HG03097 (cell line): ENCODE results near the gene NKD1.

Experiments used
- ATAC-seq: cut with Tn5 transposase; IDR thresholded peaks from one replicate; pipeline ENCODE4 v1.9.1; 2021; ENCODE audit not compliant: unreplicated experiment, low FRiP score

The NKD1 gene

DNA sequence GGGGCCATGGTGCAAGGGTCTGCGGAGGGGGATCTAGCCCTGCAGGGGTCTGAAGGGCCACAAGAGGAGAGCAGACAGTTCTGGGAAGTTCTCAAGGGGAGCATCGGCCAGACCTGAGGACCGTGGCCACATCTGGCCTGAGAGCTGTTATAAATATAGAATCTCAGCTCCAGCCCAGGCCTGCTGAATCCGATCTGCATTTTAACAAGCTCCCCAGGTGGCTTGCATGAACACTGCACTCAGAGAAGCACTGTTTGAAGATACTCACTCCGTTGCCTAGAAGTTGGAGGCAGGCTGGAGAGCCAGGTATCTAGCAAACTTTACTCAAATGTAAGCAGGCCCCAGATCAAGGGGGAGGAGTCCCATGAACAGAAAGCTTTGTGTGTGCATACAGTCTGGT lies 61.3 kb downstream of the NKD1 start:
- no peak for ATAC-seq

DNA sequence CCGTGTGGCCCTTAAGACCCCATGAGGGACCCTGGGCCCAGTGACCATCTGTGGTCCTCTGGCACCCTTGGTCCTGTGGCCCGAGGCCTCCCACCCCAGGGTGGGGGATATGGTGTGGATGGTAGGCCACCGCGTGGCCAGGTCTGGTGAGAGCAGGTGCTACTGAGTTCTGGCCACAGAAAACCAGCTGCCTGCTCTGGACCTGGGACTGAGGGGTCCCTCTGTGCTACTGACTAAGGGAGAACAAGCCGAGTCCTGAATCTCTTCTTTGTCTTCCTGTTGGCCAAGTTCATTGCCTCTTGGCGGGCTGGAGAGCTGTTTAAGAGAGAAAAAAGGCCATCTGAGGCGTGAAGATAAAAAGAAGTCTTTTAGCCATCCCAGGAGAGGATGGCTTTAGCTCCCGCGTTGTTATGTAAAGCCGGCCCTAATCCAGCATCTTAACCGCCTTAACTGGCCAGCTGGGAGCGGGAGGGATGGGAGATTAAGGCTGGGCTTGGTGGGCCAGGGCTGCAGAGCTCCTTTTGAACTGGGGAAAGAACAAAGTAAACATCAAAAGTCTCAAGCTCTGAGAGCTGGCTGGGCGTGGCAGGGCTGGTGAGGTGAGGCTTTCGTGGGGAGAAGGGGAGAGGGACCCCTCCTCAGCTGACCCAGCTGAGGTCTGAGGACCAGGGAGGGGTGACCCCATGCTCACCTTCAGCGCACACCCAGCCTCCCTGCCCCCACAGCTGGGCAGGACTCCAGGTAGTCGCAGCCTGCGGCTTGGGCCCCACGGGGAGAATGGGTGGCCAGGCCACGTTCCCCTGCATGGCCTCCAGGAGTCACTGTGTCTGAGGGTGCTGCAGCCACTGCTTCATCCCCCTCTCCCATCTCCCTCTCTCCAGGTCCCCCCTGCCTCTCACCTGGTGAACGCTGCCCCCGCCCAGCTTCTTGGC lies 62.4 kb downstream of the NKD1 start:
- no peak for ATAC-seq

DNA sequence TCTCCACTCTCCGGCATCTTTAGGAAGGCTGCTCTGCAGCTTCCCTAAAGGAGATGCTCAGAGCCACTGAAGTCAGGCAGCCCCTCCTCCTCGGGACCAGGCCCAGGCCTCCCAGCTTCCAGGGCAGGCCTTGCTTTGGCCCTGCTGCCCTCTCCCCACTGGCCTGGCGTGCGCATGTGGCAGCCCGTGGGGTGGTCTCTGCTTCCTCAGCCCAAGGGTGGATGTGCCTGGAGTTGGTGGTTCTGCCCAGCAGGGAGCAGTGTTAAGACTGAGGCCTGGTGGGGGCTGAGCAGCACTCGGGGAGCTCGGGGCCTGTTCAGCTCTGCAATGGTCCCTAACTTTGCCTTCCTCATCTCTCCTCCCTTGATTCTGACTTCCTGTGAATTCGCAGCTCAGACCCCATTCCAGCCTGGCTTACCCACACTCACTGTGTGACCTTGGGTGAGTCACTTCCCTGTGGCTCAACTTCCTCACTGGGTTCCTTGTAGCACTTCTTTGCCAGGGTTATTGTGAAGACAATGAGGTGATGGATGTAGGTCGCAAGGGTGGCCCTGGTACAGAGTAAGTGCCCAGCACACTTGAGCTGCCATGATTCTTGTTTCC lies 63.2 kb downstream of the NKD1 start:
- ATAC-seq: no peak

- ATAC-seq: no peak
These were observed 64.0 kb downstream of the NKD1 start for GRCh38 chr16:50611995-50612848.

DNA sequence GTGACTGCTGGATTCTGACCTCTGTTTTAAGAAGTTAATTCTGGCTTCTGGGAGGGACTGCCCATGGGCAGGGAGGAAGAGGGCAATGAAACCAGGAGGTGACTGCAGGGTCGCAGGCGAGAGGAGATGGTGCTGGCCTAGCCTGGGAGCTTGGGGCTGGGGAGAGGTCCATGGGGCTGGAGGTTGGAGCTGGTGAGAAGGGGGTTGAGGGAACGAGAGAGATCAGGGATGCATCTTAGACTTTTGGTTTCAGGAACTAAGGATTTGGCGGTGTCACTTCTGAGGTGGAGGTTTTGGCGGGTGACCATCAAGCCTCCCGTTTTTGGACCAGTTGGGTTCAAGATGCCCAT lies 64.6 kb downstream of the NKD1 start:
- no peak for ATAC-seq

GRCh38 chr16:50613281-50613963 lies 65.2 kb downstream of the NKD1 start:
- no peak for ATAC-seq

GRCh38 chr16:50613964-50614474 lies 65.8 kb downstream of the NKD1 start:
- no peak for ATAC-seq

DNA sequence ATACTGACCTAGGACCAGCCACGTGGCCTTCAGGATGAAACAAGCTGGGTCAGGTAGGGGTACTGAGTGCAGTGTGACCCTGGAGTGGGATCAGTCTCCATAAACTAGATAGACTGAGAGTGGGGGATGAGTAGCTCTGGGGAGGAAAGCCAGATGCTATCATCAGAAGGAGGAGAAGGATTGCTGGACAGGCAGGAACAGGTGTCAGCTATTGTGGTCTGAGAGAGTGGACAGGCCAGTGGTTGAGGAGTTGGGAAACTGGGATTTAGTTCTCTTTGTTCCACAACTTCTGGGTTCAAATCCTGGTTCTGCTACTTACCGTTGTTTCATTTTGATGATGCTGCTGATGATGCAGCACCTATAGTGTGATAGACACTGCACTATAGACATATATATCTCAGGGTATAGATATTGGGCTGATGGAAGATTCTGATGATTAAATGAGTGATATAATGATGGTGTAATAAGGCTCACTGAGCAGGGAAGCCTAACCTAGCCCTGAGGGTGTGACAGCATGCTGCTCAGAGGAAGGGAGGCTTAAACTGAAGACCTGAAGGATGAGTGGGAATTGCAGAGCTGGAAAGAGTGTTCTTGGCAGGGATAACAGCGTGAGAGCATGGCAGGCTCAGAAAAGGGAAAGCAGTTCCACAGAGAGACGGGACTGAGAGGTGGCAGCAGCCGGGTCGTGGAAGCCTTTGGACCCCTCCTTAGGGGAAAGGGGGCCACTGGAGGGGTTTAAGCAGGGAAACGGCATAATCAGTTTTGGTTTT lies 66.9 kb downstream of the NKD1 start:
- no peak for ATAC-seq

DNA sequence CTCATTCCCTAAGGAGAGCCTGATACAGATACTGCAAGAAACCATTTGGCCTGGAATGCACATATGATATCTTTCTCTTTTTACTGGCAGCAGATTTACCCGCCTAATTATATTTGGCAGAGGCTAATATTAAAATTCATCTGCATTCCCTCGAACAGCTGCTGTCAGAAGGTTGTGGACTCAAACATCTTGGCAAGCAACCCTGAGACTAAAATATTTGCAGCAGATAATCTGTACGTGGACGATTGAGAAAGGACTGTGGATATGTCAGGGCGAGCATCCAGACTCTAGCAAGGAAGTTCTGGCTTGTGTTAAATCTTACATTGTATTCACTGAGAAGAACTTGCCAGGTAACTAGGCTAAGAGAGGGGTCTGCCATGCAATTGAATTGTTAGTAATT lies 67.7 kb downstream of the NKD1 start:
- no peak for ATAC-seq

DNA sequence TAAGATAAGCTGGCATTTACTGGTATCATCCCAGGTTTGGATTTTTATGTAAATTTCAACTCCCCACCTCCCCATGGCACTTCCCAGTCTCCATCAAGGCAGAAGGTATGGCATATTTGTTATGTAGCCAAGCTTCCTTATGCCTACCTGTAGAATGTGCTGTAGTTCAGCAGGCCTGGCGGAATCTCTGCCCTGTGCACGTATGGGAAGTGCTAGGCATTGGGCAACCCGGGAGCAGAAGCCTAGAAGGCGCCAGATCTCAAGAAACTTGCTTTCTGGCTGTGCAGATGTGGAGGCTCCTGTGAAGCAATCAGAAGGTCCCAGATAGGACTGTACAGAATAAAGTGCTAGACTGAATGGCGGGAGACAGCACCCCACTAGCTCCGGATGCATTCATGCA lies 68.2 kb downstream of the NKD1 start:
- no peak for ATAC-seq

DNA sequence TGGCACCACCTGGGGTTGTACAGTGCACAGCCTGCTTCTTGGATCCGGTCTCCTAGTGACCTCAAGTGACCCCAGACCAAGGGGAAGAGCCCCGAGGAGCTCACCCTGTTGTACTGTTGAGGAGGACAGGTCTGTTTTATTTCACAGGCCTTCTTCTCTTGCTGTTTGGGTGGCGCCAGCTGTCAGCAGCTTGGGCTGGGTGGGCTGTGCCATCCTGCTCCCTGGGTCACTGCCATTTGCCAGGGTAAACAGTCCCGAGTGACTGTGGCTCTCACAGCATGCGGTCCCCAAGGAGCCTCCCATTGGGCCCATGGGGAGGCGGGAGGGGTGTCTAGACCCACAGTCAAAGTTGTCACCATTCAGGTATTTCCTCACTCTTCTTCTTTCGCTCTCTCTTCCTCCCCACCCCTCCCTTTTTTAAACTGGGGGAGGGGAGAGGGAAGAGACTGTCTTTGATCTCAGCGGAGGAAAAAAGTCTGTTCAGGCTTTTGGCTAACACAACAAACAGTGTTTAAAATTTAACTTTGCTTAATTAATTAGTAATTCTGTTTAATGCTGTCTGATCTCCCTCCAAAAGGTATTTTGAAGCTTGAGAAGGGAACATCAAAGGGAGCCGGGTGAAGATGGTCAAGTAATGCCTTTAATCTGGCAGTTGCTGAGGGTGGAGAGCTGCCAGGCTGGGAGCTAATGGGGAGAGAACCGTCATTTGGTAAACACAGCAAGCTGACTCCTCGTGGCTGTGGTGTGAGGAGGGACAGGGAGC lies 68.9 kb downstream of the NKD1 start:
- no peak for ATAC-seq

GRCh38 chr16:50617646-50618184 lies 69.5 kb downstream of the NKD1 start:
- no peak for ATAC-seq

GRCh38 chr16:50618238-50618918 lies 70.2 kb downstream of the NKD1 start:
- ATAC-seq: no peak

- ATAC-seq: no peak
These were observed 71.7 kb downstream of the NKD1 start for GRCh38 chr16:50619702-50620491.

DNA sequence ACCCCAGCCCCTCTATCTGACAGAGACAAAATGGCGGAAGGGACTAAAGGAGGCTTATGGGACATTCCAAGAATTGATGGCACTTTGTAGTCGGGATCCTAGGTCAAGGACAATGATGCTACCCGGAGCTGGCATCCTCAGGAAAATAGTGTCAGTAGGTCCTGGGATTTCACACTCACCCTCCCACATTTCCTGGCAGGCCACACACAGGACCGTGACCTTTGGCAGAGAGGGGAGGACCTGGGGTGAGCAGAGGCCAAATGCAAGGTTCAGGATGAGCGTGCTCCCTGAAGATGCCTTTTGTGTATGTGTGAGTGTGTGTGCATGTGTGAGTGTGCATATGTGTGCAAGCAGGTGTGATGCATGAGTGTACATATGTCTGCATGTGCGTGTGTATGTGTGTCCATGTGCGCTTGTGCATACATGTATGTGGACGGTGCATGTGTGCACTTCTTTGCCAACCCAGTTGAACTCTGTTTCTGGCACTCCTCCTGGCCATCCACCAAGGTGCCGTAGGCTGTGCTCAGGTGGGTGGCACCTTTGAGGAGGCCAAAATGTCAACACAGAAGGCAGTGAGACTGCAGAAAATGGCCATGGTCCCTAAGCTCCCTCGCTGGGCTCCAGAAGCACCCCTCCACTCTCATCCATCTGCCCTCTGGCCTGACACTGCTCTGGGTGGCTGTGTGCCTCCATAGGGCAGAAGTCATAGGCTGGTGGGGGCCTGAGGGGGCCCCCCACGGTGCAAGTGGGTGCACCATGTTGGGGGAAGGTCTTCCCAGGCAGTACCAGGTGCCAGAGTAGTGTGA lies 72.7 kb downstream of the NKD1 start:
- no peak for ATAC-seq

DNA sequence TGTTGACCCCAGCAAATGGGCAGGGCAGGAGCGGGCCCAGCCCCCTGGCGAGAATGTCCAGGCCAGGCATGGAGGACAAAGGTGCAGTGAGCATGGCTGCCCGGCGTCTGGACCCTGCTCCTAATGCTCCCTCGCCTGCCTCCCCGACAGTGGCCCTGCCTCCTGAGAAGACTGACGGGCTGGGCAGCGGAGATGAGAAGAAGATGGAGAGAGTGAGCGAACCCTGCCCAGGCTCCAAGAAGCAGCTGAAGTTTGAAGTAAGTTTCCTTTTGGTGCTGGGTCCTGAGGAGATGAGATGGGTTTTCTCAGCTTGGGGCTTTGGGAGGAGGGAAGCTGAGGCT lies 73.2 kb downstream of the NKD1 start:
- no peak for ATAC-seq

DNA sequence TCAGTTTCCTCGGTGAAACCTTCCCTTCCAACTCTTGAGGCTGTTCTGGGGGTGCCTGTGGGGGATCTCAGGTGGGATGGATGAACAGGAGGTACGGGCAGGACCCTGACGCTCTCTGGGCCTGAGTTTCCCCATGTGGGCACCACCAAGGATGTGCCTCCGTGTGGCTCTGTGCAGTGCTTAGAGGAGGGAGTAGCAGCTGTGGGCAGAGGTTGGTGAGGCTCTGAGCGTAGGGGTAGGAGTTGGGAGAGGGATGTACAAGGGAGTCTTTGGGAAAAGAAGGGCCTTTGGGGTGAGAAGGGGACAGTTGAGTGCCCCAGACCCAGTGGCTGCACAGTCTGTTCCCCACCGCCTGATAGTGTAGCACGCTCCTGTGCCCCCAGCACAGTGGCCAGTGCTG lies 73.8 kb downstream of the NKD1 start:
- ATAC-seq: no peak
